ENCODE results near the gene NRN1. TPM values are rescaled to one million over a fixed set of nuclear protein-coding genes. Genes with fewer than 3 reads are reported as not detected.

The NRN1 gene
- 1 to 10 TPM; 5.0 to 7.5 TPM for total RNA-seq

- H3K27ac ChIP-seq, result peak within 1 kb of the TSS in 1 of 2 donors; percentile 53
- peak within 1 kb of the TSS; percentile 69 for H3K4me3 ChIP-seq
- H3K4me1 ChIP-seq (ENCODE audit: control insufficient read depth in 1 of 2, low read depth in 2 of 2), result peaks cover 16 to 48% of the 10 kb centered on the region in 2 donors
- H3K27me3 ChIP-seq (replicated peaks; ENCODE audit: insufficient read depth), result peaks cover 55% of the 10 kb centered on the region
- no peak for TF ChIP-seq CTCF (IDR thresholded peaks at IDR 0.05)
- no peak for ATAC-seq (ENCODE audit: insufficient number of reproducible peaks, low FRiP score, low read depth)
- H3K36me3 ChIP-seq, result no peaks in the 10 kb centered on the region
- H3K9me3 ChIP-seq, result no peaks in the 10 kb centered on the region
- DNase-seq (ENCODE audit: low spot score), result no peak
These were observed at the start of gene NRN1 for GRCh38 chr6:6006428-6007365. Gene NRN1, minus strand, starts transcription at chr6:6006925. Its CDS starts 176 bp downstream, at chr6:6006749.

GRCh38 chr6:6052216-6052615 is 45.5 kb upstream of the NRN1 start:
- TF ChIP-seq CTCF (IDR thresholded peaks at IDR 0.05), result no peak
- Histone ChIP-seq H3K36me3 (no peaks in the 10 kb centered on the region), H3K27me3 (replicated peaks; ENCODE audit: insufficient read depth) (no peaks in the 10 kb centered on the region), H3K4me1 (ENCODE audit: control insufficient read depth in 1 of 2, low read depth in 2 of 2) (no peaks in the 10 kb centered on the region), H3K27ac (no peak overlapping the region), H3K9me3 (no peaks in the 10 kb centered on the region), H3K4me3 (no peak overlapping the region)
- ATAC-seq (ENCODE audit: insufficient number of reproducible peaks, low FRiP score, low read depth), result no peak
- no peak for DNase-seq (ENCODE audit: low spot score)

GRCh38 chr6:6046716-6047115 is 40.0 kb upstream of the NRN1 start:
- no peaks in the 10 kb centered on the region for H3K4me1 ChIP-seq (ENCODE audit: control insufficient read depth in 1 of 2, low read depth in 2 of 2)
- H3K36me3 ChIP-seq, result no peaks in the 10 kb centered on the region
- no peak for ATAC-seq (ENCODE audit: insufficient number of reproducible peaks, low FRiP score, low read depth)
- no peak for TF ChIP-seq CTCF (IDR thresholded peaks at IDR 0.05)
- H3K27me3 ChIP-seq (replicated peaks; ENCODE audit: insufficient read depth), result no peaks in the 10 kb centered on the region
- H3K27ac ChIP-seq, result no peak overlapping the region
- no peak for DNase-seq (ENCODE audit: low spot score)
- no peaks in the 10 kb centered on the region for H3K9me3 ChIP-seq
- H3K4me3 ChIP-seq, result no peak overlapping the region

GRCh38 chr6:6039946-6040509 is 33.3 kb upstream of the NRN1 start:
- no peak for DNase-seq (ENCODE audit: low spot score)
- Histone ChIP-seq H3K27me3 (replicated peaks; ENCODE audit: insufficient read depth) (no peaks in the 10 kb centered on the region), H3K36me3 (no peaks in the 10 kb centered on the region), H3K9me3 (no peaks in the 10 kb centered on the region), H3K4me1 (ENCODE audit: control insufficient read depth in 1 of 2, low read depth in 2 of 2) (no peaks in the 10 kb centered on the region), H3K4me3 (no peak overlapping the region), H3K27ac (no peak overlapping the region)
- no peak for ATAC-seq (ENCODE audit: insufficient number of reproducible peaks, low FRiP score, low read depth)
- no peak for TF ChIP-seq CTCF (IDR thresholded peaks at IDR 0.05)

GRCh38 chr6:6037179-6037578 is 30.5 kb upstream of the NRN1 start:
- Histone ChIP-seq H3K4me1 (ENCODE audit: control insufficient read depth in 1 of 2, low read depth in 2 of 2) (no peaks in the 10 kb centered on the region), H3K36me3 (no peaks in the 10 kb centered on the region), H3K27me3 (replicated peaks; ENCODE audit: insufficient read depth) (no peaks in the 10 kb centered on the region), H3K9me3 (no peaks in the 10 kb centered on the region), H3K27ac (no peak overlapping the region), H3K4me3 (no peak overlapping the region)
- ATAC-seq (ENCODE audit: insufficient number of reproducible peaks, low FRiP score, low read depth) (no peak), DNase-seq (ENCODE audit: low spot score) (no peak)
- no peak for TF ChIP-seq CTCF (IDR thresholded peaks at IDR 0.05)
